Cardiac fibroblast (primary cell): ENCODE measurements around the gene EXTL2.

Source experiments
- DNase-seq, 2 donors: peaks; one replicate each; pipeline versions ENCODE4 v3.0.0 to v3.0.0-alpha.2; 2010; ENCODE audit warnings: low read depth in 2 of 2
- H3K4me3 ChIP-seq, 2 donors: replicated peaks in 1 of 2; 1 replicate in 1 of 2; 2 replicates in 1 of 2; pipeline ENCODE4 v1.5.1; 2011; ENCODE audit warnings: low read depth in 2 of 2, low read length in 2 of 2, mild to moderate bottlenecking in 2 of 2, moderate library complexity in 1 of 2
- TF ChIP-seq, protein P1 (sequence below): IDR thresholded peaks from one replicate; pipeline ENCODE4 v1.5.1; 2011; ENCODE audit warnings: low read depth, mild to moderate bottlenecking, low read length, inconsistent platforms

The EXTL2 gene, protein sequence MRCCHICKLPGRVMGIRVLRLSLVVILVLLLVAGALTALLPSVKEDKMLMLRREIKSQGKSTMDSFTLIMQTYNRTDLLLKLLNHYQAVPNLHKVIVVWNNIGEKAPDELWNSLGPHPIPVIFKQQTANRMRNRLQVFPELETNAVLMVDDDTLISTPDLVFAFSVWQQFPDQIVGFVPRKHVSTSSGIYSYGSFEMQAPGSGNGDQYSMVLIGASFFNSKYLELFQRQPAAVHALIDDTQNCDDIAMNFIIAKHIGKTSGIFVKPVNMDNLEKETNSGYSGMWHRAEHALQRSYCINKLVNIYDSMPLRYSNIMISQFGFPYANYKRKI

GRCh38 chr1:100894603-100895539 is at the start of gene EXTL2:
EXTL2 (minus strand) TSS chr1:100894842; CDS start chr1:100888757, 6,085 bp downstream.
- H3K4me3 ChIP-seq: peak within 1 kb of the TSS; percentile 87 to 93
- TF ChIP-seq, protein P1, sequence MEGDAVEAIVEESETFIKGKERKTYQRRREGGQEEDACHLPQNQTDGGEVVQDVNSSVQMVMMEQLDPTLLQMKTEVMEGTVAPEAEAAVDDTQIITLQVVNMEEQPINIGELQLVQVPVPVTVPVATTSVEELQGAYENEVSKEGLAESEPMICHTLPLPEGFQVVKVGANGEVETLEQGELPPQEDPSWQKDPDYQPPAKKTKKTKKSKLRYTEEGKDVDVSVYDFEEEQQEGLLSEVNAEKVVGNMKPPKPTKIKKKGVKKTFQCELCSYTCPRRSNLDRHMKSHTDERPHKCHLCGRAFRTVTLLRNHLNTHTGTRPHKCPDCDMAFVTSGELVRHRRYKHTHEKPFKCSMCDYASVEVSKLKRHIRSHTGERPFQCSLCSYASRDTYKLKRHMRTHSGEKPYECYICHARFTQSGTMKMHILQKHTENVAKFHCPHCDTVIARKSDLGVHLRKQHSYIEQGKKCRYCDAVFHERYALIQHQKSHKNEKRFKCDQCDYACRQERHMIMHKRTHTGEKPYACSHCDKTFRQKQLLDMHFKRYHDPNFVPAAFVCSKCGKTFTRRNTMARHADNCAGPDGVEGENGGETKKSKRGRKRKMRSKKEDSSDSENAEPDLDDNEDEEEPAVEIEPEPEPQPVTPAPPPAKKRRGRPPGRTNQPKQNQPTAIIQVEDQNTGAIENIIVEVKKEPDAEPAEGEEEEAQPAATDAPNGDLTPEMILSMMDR: no peak
- peak; percentile 78 to 80 for DNase-seq

DNA sequence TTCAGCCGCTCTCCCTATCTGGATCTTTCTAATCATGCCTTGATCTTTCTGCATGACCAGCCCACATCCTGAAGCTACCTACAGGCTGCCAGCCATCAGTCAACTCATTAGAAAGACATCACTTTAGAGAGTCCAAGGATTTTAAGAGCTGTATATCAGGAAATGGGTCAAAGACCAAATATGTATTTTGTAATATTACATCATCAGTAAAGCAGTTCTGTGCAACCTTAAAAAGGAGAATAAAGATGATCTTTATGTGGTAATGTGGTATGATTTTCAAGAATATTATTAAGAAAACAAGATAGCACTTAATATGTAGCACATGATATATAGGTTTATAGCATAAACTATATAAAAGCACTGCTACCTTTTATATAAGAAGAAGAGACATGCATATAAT is 48.9 kb upstream of the EXTL2 start:
- TF ChIP-seq, protein P1: no peak
- no peak overlapping the region for H3K4me3 ChIP-seq
- peak in 1 of 2 donors; percentile 29 for DNase-seq

- DNase-seq: no peak
- H3K4me3 ChIP-seq: no peak overlapping the region
- TF ChIP-seq, protein P1: no peak
These were observed 47.8 kb upstream of the EXTL2 start for GRCh38 chr1:100942304-100943046.

DNA sequence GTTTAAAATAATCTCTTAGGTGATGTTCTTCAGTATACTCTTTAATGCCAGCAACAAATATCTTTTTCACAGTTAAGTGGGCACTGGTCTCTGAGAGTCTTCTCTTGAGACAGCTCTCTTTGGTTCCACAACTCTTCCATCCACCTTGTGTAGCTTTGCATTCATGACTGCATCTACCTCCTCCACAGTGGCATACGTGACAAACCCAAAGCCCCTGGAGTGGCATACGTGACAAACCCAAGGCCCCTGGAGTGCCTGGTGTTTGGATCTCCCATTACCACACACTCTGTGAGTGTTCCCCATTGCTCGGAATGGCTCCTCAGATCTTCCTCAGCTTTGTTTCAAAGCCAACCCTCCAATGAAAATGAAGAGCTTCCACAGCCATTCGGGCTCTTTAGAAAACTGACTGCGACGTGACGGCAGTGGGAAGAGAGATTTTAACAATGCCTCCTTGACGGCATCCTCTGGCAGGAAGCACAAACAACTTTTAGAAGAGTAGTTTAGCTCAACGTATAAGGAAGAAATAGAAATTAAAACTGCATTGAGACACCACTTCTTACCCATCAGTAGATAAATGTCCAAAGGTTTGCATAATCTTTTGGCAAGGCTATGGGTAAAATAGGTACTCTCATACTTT is 47.1 kb upstream of the EXTL2 start:
- H3K4me3 ChIP-seq: no peak overlapping the region
- TF ChIP-seq, protein P1: no peak
- DNase-seq: no peak

GRCh38 chr1:100941098-100941527 is 46.5 kb upstream of the EXTL2 start:
- TF ChIP-seq, protein P1: no peak
- H3K4me3 ChIP-seq: no peak overlapping the region
- DNase-seq: no peak
